Fibroblast of skin of left biceps (primary cell): ENCODE data around the gene STARD7.

ENCODE experiments used
- DNase-seq, 2 experiments: peaks; one replicate each; pipeline ENCODE4 v3.0.0-alpha.2; 2013; ENCODE audit warnings: low read depth in 2 of 2

STARD7 gene

DNA sequence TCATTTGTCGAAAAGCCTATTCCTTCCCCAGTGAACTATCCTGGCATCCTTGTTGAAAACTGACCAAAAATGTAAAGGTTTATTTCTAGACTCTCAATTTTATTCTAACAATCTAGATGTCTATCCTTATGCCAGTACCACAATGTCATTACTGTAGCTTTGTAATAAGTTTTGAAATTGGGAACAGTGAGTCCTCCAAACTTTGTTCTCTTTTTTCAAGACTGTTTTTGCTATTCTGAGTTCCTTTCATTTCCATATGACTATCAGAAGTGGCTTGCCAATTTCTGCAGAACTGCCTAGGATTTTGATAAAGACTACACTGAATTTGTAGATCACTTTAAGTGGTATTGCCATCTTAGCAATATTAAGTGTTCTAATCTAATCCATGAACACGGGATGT lies 9.7 kb downstream of the STARD7 start:
- no peak for DNase-seq

GRCh38 chr2:96197546-96198255 lies 10.9 kb downstream of the STARD7 start:
- DNase-seq = no peak

GRCh38 chr2:96195410-96196066 lies 13.1 kb downstream of the STARD7 start:
- no peak for DNase-seq

DNA sequence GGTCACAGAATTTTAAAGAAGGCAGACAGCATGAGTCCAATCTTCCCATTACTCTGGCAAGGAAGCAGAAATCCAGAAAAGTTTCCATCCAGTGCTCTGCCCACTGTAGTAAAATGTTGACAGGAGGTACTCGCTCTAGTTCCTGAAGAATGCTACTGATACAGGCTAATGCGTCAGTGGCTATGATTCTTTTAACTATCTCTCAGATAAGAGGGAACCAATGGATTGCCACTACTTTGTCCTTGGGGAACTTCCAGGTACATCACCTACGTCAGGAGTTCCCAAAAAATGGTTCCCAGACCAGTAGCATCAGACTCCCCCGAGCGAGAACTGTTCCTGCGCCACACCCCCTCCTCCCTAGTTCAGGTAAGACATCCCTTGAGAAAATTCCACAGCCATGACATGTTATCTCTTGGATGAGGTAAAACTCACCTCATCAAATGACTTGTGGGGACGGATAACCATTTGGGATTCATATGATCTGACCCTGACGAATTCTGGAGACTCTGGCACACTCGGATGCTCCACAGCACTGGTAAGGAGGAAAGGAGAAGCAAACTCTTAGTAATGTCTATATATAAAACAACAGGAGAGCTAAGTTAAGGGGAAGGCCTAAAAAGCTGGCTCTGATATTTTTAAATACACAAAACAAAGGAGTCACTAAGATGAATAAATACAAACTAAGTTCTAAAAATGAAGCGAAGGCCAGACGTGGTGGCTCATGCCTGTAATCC lies 16.5 kb downstream of the STARD7 start:
- DNase-seq = no peak

GRCh38 chr2:96188821-96189526 lies 19.7 kb downstream of the STARD7 start:
- DNase-seq = no peak

DNA sequence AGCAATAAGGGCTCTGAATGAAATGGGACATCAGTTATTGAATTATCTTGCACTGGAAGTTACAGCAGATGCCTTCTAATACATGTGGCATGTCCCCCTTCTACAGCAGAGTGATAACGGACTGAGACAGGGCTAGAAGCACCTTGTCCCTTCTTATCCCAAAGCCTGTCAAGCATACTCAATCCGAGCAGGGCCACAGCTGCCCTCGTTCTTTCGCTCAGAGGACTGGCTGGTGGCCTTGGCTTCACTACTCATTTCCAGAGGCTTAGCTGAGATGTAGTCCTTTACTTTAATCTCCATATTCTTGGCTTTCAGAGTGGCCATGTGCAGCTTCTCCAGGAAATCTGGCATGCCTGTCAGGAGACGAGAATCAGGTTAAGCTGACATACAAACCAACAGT lies 22.1 kb downstream of the STARD7 start:
- DNase-seq = no peak

- DNase-seq = no peak
Measured at GRCh38 chr2:96185516-96185915, 23.1 kb downstream of the STARD7 start.

- no peak for DNase-seq
Measured at GRCh38 chr2:96184989-96185388, 23.6 kb downstream of the STARD7 start.

DNA sequence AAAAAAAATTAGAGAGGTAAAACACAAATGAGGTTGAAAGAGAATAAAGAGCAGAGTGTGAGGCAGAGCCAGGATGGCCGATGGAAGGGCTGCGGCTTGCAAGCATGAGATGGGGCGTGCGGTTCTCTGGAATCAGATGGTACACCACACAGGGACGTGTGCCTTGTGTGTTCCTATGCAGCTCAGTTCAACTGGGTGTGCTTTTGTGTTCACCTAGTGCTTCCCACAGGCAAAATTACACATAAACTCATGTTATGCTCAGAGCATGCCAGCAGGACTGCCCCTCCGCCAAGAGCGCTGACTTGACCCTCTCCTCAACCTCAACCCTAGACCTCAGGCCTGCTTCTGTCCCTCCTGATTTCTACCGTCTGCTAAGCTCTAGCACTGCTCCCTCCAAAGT lies 24.4 kb downstream of the STARD7 start:
- DNase-seq = no peak

GRCh38 chr2:96181529-96181928 lies 27.1 kb downstream of the STARD7 start:
- DNase-seq = no peak

DNA sequence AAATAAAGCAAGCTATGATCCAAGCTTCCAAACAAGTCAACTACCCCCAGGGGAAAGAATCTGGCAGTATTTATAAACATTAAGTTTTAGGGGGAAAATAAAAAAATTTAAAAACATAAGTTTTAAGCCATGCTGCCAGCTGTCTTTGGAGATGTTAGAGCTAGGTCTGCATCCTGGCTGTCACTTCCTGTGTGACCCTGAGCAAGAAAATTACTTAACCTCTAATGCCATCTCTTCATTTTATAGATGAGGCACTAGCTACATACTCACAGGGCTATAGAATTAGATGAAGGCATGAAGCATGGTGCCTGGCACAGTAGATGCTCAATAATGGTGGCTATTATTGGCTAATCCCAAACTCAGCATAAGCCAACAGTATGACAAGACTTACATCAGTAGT lies 28.1 kb downstream of the STARD7 start:
- no peak for DNase-seq

DNA sequence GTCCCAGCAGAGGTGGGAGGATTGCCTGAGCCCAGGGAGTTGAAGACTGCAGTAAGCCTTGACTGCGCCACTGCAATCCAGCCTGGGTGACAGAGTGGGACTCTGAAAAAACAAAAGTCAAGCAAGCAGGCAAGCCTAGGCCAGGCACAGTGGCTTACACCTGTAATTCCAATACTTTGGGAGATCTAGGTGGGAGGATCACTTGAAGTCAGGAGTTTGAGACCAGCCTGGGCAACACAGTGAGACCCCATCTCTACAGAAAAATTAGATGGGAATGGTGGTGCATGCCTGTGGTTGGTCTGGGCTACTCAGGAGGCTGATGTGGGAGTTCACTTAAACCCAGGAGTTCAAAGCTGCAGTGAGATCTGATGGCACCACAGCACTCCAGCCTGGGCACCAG lies 28.6 kb downstream of the STARD7 start:
- no peak for DNase-seq

DNA sequence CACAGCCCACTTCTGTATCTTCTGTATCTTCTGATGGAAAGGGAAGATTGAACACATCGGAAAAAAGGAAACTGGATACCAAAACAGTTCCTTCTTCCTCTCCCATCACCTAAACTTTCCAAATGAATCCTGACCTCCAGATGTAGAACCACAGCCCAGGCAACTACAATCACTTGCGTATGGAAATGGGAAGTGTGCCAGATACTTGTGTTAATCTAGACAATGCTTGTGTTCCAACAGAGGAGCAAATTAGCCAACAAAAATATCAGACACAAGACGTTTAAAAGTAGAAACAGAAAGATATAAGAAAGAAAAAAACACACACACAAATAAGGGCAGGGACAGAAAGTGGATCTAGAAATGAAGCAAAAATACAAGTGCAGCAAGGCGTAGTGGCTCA lies 32.0 kb downstream of the STARD7 start:
- DNase-seq = no peak

DNA sequence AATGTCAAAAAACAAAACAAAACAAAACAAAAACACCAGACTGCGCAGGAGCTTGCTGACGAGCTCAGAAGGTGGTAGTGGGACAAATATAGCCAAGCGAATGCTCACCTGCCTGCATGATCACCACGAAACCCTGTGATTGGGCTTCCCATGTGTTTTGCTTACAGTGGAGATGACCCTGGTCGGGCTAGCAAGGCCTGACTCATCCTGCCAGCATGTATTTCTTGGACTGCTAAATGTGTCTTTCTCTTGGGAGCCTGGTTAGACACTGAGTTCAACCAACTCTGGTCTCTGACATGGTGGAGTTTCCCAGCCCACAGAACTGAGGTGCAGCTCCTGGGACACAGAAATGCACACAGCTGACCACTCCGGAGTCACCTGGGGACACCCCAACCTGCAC lies 32.7 kb downstream of the STARD7 start:
- no peak for DNase-seq

DNA sequence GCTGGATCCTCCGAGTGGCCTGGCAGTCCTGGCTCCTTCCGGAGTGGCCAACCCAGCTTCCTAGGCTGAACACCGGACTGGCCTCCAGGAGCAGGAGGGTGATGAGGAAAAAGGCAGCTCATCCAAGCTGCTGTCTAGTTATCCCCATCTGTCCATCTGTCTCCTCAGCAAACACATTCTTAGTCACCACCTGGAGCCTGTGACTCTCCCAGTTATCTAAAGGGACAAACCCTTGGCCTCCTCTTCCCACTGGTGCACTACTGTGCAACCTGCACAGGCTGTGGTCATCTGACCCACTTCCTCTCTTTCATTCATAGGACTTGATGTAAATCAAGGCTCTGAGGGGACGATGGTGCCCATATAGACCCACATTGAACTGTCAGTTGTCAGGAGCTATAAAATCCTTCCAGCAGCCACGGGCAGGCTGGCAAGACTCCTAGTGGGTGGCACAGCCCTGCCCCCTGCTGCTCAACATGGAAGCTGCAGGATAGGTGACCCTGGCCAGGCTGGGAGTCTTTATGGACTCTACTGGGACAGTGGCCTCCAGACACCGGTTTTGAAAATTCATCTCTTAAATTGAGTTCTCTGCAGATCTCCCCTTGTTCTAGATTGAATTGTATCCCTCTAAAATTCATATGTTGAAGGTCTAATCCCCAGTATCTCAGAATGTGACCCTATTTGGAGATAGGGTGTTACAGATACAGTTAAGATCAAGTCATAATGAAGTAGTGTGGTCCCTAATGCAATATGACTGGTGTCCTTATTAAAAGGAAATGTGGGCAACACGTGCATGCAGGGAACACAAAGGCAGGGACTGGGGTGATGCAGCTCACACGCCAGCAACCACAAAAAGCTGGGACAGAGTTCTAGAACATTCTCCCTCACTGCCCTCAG lies 34.1 kb downstream of the STARD7 start:
- DNase-seq = no peak

- no peak for DNase-seq
Measured at GRCh38 chr2:96171831-96172230, 36.8 kb downstream of the STARD7 start.

DNA sequence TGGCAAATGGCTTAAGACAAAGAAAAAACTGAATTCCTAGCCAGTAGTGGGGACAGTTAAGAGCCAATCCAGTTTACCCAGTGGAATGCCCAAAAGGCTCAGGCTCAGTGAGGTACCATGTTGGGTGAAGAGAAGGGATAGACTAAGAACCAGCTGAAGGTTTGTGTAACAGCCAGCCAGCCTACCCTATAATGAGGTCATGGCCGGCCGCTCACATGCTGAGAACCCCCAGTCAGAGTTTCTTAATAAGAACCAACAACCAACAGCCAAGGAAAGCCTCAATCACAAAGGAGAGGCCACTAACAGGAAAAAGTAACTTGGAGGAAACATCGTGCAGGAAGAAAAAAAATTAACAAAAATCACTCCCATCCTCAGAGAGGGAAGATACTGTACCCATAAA lies 38.0 kb downstream of the STARD7 start:
- DNase-seq = no peak

- no peak for DNase-seq
Measured at GRCh38 chr2:96169868-96170507, 38.6 kb downstream of the STARD7 start.

DNA sequence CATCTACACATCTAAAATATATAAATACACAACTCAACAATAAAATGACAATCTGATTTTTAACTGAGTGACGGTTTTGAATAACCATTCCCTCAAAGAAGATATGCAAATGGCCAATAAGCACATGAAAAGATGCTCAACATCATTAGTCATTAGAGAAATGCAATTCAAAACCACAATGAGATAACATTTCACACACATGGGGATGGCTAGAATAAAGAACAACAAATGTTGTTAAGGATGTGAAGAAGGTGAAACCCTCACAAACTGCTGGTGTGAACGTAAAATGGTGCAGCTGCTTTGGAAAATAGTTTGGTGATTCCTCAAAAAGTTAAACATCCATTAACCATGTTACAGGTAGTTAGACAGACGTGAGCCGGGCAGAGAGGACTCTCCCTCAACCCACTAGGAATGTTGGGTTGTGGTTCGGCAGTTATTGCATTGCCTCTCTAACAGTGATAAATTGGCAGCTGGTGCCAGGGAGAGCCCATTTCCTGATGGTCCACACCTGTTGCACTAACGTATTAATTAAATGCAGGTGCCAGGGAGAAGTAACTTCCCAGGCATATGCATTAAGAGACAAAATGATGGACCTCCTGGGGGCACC lies 41.1 kb downstream of the STARD7 start:
- DNase-seq = no peak

GRCh38 chr2:96164459-96165184 lies 44.0 kb downstream of the STARD7 start:
- DNase-seq = no peak
